CD4-positive, alpha-beta T cell treated with Interleukin-15 for 4 hours (primary cell): ENCODE results near the gene BLNK.
A peak's percentile ranks its signal among the peaks of the same experiment; 100 is the strongest.
"Not testable (repeated sequence)": the region's sequence is repeated elsewhere in the genome, so short reads cannot be mapped to it uniquely, and the experiment has no call there.

Experiments used
- DNase-seq: peaks from one replicate; pipeline ENCODE4 v3.0.0-alpha.2; 2020; ENCODE audit warnings: low spot score

The BLNK gene

GRCh38 chr10:96271016-96271815 lies at the start of gene BLNK:
Gene BLNK, minus strand, starts transcription at chr10:96271569. Its CDS starts 171 bp downstream, at chr10:96271398.
- no peak for DNase-seq

- DNase-seq = no peak
Observed at GRCh38 chr10:96319754-96320474, 48.5 kb upstream of the BLNK start.

- no peak for DNase-seq
Observed at GRCh38 chr10:96317067-96317833, 45.9 kb upstream of the BLNK start.

DNA sequence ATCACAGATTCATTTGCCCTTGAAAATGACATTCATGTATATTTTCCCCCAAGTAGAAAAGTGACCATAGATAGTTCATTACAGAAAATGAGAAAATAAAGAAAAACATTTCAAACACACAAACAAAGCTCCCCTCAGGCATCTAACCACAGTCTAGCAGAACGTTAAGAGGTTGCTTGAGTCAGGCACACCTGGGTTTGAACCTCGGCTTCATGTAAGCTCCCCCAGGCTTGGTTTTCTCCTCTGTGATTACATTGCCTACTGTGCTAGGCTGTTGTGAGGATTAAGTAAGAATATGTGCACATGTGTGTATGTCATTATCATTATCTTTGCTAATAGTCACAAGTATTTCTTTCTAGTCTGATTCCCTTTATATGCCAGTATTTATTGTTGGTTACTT lies 42.0 kb upstream of the BLNK start:
- no peak for DNase-seq

DNA sequence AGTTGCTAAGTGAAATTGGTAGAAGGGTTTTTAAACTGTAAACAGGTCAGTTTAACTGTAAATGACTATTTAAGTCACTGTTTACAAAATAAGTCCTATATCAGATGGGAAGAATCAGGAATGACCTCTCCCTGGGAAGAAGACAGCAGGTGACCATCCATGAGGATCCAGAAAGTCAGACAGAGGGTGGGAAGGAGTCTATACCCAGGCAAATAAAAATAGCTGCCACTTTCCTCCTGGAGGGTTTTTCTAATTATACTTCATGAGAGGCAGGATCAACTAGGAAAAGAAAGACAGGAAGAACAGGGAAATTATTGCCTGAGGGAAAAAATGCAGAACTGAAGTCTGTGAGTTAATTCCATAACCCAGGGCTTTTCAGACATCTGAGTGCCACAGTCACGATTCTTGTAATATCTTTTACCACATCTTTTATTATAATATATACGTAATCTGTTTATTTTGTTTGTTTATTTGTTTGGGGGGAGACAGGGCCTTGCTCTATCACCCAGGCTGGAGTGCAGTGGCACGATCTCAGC lies 39.9 kb upstream of the BLNK start:
- no peak for DNase-seq

DNA sequence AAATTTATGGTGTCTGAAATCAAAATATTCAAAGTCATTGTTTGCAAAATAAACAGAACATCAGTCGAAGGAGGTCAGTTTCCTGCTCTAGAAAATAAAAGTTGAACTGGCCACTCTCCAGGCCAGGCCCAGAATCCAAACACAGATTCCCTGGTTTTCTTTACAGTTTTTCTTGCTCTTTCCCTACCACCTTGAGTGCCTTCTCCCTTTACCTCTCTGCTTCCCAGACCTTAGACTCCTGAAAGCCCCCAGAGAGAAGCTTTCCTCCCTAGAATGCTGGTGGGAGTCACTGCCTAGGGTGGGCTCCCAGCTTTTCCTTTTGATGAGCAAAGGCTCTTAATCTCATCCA lies 38.9 kb upstream of the BLNK start:
- no peak for DNase-seq

- no peak for DNase-seq
Observed at GRCh38 chr10:96309628-96310320, 38.4 kb upstream of the BLNK start.

DNA sequence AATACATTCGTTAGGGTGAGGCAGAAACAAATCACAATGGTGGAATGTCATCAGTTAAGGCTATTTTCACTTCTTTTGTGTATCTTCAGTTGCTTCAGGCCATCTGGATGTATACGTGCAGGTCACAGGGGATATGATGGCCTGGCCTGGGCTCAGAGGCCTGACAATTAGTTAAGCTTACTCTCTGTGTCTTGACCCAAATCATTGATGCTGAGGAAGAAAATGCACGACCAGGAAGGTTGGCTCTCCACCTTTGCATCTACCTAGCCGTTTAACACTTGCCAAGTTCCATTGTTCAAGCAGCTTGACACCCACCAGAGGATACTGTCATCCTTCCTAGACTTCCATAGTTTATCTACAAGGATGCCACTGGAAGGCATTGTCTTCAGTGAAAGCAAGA lies 37.5 kb upstream of the BLNK start:
- not testable (repeated sequence) for DNase-seq

DNA sequence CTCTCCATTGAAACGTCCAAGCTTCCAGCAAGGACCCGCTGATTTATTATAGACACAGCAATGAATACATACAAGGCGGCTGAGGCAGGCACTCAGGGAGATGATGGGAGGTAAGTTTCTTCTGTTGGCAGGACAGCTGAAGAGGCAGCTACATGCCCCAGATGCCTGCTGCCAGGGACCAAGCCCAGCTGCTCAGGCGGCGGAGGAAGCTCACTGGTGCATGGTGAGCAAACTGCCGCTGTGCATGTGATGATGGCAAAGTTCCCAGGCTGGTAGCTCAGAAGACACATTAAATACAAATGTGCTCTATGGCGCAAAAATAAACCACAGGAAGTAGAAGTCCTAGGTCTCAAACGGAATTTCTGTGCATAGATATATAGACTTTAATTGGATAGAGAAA lies 35.1 kb upstream of the BLNK start:
- no peak for DNase-seq

DNA sequence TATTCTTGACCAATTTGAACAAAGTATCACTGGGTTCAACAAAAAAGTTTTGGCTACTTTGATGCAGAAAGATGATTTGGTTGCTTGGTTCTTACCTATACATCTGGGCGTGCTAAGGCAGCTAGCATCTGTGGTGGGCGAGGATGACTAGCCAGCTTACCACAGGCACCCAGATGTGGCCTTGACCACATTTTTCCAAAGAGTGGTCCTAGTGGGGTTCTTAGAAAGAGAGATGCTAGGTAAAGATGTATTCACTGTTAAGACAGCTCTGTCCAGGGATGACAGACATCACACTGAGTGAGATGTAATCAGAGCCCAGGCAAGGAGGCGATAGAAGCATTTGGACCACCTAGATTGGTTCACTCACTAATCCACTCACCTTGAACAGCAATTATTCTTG lies 33.6 kb upstream of the BLNK start:
- DNase-seq = no peak

DNA sequence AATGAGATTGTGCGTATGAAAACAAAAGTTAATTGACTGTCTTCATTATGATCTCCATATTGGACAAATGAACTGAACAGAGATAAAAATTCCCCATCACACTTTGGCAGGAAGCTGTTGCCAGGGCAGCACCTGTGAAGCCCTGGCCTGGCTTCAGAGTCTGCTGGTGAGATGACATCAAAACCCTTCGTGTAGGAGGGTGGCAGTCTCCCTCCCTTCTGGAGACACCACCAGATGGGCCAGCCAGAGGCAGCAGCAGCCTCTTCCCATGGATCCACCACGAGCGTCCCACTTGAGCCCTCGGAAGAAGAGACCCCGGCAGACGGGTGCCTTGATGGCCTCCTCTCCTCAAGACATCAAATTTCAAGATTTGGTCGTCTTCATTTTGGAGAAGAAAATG lies 32.9 kb upstream of the BLNK start, which contains the start of gene DNTT:
Gene DNTT (plus strand): TSS at position 205 of the 400 bp plus-strand sequence. CDS start 64 bp downstream, at position 269.
- no peak for DNase-seq

- no peak for DNase-seq
Observed at GRCh38 chr10:96301616-96302015, 30.2 kb upstream of the BLNK start.

DNA sequence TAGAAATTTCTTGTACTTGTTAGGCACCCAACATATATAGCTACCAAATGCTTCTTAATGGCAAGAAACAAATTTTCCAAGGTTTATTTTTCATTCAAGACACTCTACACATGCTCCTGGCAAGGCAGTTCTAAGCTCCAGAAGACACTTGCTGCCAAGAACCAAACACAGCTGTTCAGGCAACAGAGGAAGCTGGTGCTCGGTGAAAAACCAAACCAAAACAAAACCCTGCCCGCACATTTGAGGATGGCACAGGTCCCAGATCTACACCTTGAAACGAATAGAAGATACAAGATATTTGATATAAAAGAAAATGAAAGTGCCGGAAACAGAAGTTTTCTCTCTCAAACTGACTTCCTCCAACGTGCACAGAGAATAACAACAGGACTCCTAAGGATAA lies 28.0 kb upstream of the BLNK start:
- DNase-seq = no peak

DNA sequence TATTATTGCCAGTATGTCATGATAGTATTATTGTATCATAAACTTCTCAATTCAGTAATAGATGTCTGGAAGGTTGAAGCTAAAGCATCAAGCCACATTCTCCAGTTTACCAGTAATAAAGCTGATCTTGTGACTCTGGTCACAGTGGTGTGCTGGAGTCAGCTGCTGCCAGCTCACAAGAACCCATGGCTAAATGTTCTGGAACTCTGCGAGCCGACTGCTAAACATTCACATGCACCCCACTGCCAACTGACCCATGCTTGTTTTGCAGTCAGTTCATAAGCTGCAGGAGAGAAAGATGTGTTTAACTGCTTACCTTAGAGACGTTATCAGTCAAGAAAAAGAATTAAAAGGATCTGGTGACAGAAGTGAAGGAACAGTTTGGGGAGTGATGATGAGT lies 27.0 kb upstream of the BLNK start:
- no peak for DNase-seq

GRCh38 chr10:96297486-96297885 lies 26.1 kb upstream of the BLNK start:
- DNase-seq = no peak

DNA sequence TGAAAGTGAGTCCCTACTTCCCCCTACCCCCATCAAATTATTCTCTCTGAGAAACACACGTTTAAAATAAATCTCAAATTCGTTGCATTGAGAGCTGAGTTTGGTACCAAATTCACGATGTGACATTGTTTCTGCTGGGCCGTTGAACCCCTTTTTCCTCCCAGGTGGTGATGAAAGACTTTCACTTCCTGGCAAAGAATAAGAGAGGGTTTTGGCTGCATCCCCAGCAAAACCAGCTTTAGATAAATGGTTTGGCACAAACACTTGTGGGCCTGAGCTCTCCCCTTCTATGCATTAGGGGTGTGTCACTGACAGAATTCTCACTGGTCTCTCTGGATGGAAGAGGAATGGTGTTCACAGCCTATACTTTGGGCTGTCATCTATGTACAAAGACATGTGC lies 24.1 kb upstream of the BLNK start:
- DNase-seq = no peak

GRCh38 chr10:96292971-96293920 lies 21.9 kb upstream of the BLNK start:
- peak; percentile 4 for DNase-seq

- DNase-seq = no peak
Observed at GRCh38 chr10:96290368-96291133, 19.2 kb upstream of the BLNK start.

- no peak for DNase-seq
Observed at GRCh38 chr10:96289218-96289910, 18.0 kb upstream of the BLNK start.
